Left ventricle myocardium superior (tissue), 1 donor: ENCODE data around the gene STK10. TPM values are rescaled to one million over a fixed set of nuclear protein-coding genes. Genes with fewer than 3 reads are reported as not detected.
"Not testable (repeated sequence)": the region's sequence is repeated elsewhere in the genome, so short reads cannot be mapped to it uniquely, and the experiment has no call there.

ENCODE experiments used
- ATAC-seq: fragments of 200-7000 bp; cut with Tn5 transposase; one replicate; pipeline ENCODE4 v1.9.1; 2020; ENCODE audit warnings: mild to moderate bottlenecking, moderate library complexity
- DNase-seq: peaks from one replicate; pipeline ENCODE4 v3.0.0-alpha.2; 2020
- intact Hi-C: fragments of 100-400 bp; cut with micrococcal nuclease; formaldehyde crosslinking; loops from one replicate; pipeline ENCODE4 v1.11.0; 2022
- total RNA-seq: library from RNA; stranded (reverse); fragmentation: NEBNext Ultra II Directional; extraction: Animal tissue kit (Norgen Biotek cat#: 25700); gene quantifications from one replicate; pipeline ENCODE4 v1.2.1, GENCODE V29; 2021
- donor health status: DM: no; HTN: yes; CAD: no; lungs with severe emphysema.

STK10 gene
- total RNA-seq, 1 donor from 2014 or later = 6.9 TPM

- intact Hi-C loops = loop anchor here (10.0 kb wide), 1 partner anchor 133 kb away; no protein-coding TSS in a partner anchor
- ATAC-seq (no peak), DNase-seq (no peak)
These were observed 139.9 kb downstream of the STK10 start for GRCh38 chr5:172048170-172048422.

GRCh38 chr5:172046593-172046992 lies 141.4 kb downstream of the STK10 start:
- ATAC-seq (no peak), DNase-seq (no peak)
- intact Hi-C loops = loop anchor here (10.0 kb wide), 1 partner anchor 132 kb away; no protein-coding TSS in a partner anchor

- DNase-seq (no peak), ATAC-seq (no peak)
- intact Hi-C loops = loop anchor here (10.0 kb wide), 1 partner anchor 130 kb away; no protein-coding TSS in a partner anchor
These were observed 142.8 kb downstream of the STK10 start for GRCh38 chr5:172045315-172045632.

GRCh38 chr5:172044631-172045314 lies 143.3 kb downstream of the STK10 start:
- intact Hi-C loops = loop anchor here (10.0 kb wide), 1 partner anchor 130 kb away; no protein-coding TSS in a partner anchor
- ATAC-seq (no peak), DNase-seq (no peak)

GRCh38 chr5:172043865-172044264 lies 144.2 kb downstream of the STK10 start:
- intact Hi-C loops = loop anchor here (10.0 kb wide), 1 partner anchor 129 kb away; no protein-coding TSS in a partner anchor
- ATAC-seq = peak; percentile 40
- DNase-seq = no peak

GRCh38 chr5:172042183-172042582 lies 145.8 kb downstream of the STK10 start:
- ATAC-seq = no peak
- intact Hi-C loops = loop anchor here (10.0 kb wide), 1 partner anchor 127 kb away; no protein-coding TSS in a partner anchor
- DNase-seq = no peak

- intact Hi-C loops = no loop called here
- DNase-seq = no peak
- no peak for ATAC-seq
These were observed 149.9 kb downstream of the STK10 start for GRCh38 chr5:172038167-172038566.

GRCh38 chr5:172035049-172035448 lies 153.0 kb downstream of the STK10 start:
- intact Hi-C loops = no loop called here
- no peak for DNase-seq
- no peak for ATAC-seq

GRCh38 chr5:172031894-172032461 lies 156.0 kb downstream of the STK10 start:
- DNase-seq = no peak
- intact Hi-C loops = no loop called here
- no peak for ATAC-seq

- DNase-seq (no peak), ATAC-seq (no peak)
- intact Hi-C loops = no loop called here
These were observed 158.1 kb downstream of the STK10 start for GRCh38 chr5:172029876-172030275.

- ATAC-seq = no peak
- intact Hi-C loops = no loop called here
- DNase-seq = no peak
These were observed 159.9 kb downstream of the STK10 start for GRCh38 chr5:172028167-172028566.

GRCh38 chr5:172020110-172020786 lies 167.8 kb downstream of the STK10 start:
- DNase-seq, intact Hi-C loops, ATAC-seq: not testable (repeated sequence)

- DNase-seq (no peak), ATAC-seq (no peak)
- intact Hi-C loops = no loop called here
These were observed 172.7 kb downstream of the STK10 start for GRCh38 chr5:172015346-172015745.

- no peak for ATAC-seq
- intact Hi-C loops = no loop called here
These were observed 177.7 kb downstream of the STK10 start for GRCh38 chr5:172010278-172010677.

GRCh38 chr5:172009536-172010270 lies 178.3 kb downstream of the STK10 start:
- DNase-seq (no peak), ATAC-seq (no peak)
- intact Hi-C loops = loop anchor here (10.0 kb wide), 1 partner anchor 95 kb away; no protein-coding TSS in a partner anchor

More at GRCh38 chr5:172010278-172010677, 177.7 kb downstream of the STK10 start:
- no peak for DNase-seq

- intact Hi-C loops = loop anchor here (10.0 kb wide), 1 partner anchor 94 kb away; no protein-coding TSS in a partner anchor
- ATAC-seq = no peak
These were observed 179.3 kb downstream of the STK10 start for GRCh38 chr5:172008689-172009141.

GRCh38 chr5:172008111-172008455 lies 179.9 kb downstream of the STK10 start:
- DNase-seq (no peak), ATAC-seq (no peak)
- intact Hi-C loops = loop anchor here (10.0 kb wide), 1 partner anchor 93 kb away; no protein-coding TSS in a partner anchor

More at GRCh38 chr5:172008689-172009141, 179.3 kb downstream of the STK10 start:
- DNase-seq = no peak

GRCh38 chr5:172007175-172008110 lies 180.6 kb downstream of the STK10 start:
- intact Hi-C loops = loop anchor here (10.0 kb wide), 1 partner anchor 93 kb away; no protein-coding TSS in a partner anchor
- DNase-seq (no peak), ATAC-seq (no peak)
